GM12872 (cell line): ENCODE results near the gene ADAMTS14.

Experiments
- CTCF ChIP-seq: IDR thresholded peaks from 3 replicates; pipeline ENCODE4 v1.5.1; 2011; ENCODE audit warnings: low read depth, mild to moderate bottlenecking, low read length, moderate library complexity; ENCODE audit not compliant: insufficient read depth

The ADAMTS14 gene

GRCh38 chr10:70759781-70760180, 87.5 kb downstream of the ADAMTS14 start:
- no peak for TF ChIP-seq CTCF

- no peak for TF ChIP-seq CTCF
Observed at GRCh38 chr10:70760271-70760787, 88.0 kb downstream of the ADAMTS14 start.

- no peak for TF ChIP-seq CTCF
Observed at GRCh38 chr10:70761031-70761601, 88.8 kb downstream of the ADAMTS14 start.

- no peak for TF ChIP-seq CTCF
Observed at GRCh38 chr10:70761727-70762350, 89.5 kb downstream of the ADAMTS14 start.

- TF ChIP-seq CTCF, result no peak
Observed at GRCh38 chr10:70762441-70763175, 90.3 kb downstream of the ADAMTS14 start.

GRCh38 chr10:70763567-70763966, 91.3 kb downstream of the ADAMTS14 start:
- no peak for TF ChIP-seq CTCF

- no peak for TF ChIP-seq CTCF
Observed at GRCh38 chr10:70765794-70766594, 93.7 kb downstream of the ADAMTS14 start.
